Natural killer cell (primary cell): Measurements from ENCODE around the gene EXOC6B. TPM values are rescaled to one million over a fixed set of nuclear protein-coding genes. Genes with fewer than 3 reads are reported as not detected.

Source experiments
- ATAC-seq, 3 donors: fragments of 150-1000 bp in 2 of 3; fragments of 200-7000 bp in 1 of 3; cut with Tn5 transposase; 1 replicate in 1 of 3; 2 replicates in 2 of 3; pipeline ENCODE4 v1.10.0; 2021; ENCODE audit warnings: mild to moderate bottlenecking in 2 of 3, moderate library complexity in 2 of 3
- DNase-seq, 2 donors: peaks; one replicate each; pipeline versions ENCODE4 v3.0.0 to v3.0.0-alpha.2; 2013 to 2021; ENCODE audit warnings: mixed read lengths in 1 of 2
- H3K27ac ChIP-seq: one replicate; pipeline ENCODE4 v1.5.1; 2013; ENCODE audit warnings: mild to moderate bottlenecking, low read length
- H3K27me3 ChIP-seq: one replicate; pipeline ENCODE4 v1.6.1; 2013; ENCODE audit warnings: low read length; ENCODE audit not compliant: control insufficient read depth, insufficient read depth
- H3K36me3 ChIP-seq: one replicate; pipeline ENCODE4 v1.6.1; 2013; ENCODE audit warnings: low read length; ENCODE audit not compliant: control insufficient read depth, insufficient read depth
- H3K4me1 ChIP-seq: one replicate; pipeline ENCODE4 v1.6.1; 2013; ENCODE audit warnings: low read length; ENCODE audit not compliant: control insufficient read depth, insufficient read depth
- H3K4me3 ChIP-seq: one replicate; pipeline ENCODE4 v1.5.1; 2013; ENCODE audit warnings: low read length
- H3K9me3 ChIP-seq: one replicate; pipeline ENCODE4 v1.6.1; 2013; ENCODE audit warnings: low read length; ENCODE audit not compliant: control insufficient read depth, insufficient read depth
- H3K27ac Mint-ChIP-seq, 2 donors: one replicate each; pipeline ENCODE4 v1.8.0; 2022; ENCODE audit warnings: mild to moderate bottlenecking in 2 of 2, mixed read lengths in 2 of 2, moderate library complexity in 1 of 2
- H3K27me3 Mint-ChIP-seq, 2 donors: one replicate each; pipeline ENCODE4 v1.8.0; 2022; ENCODE audit warnings: low read depth in 2 of 2, mixed read lengths in 2 of 2
- H3K36me3 Mint-ChIP-seq: one replicate; pipeline ENCODE4 v1.8.0; 2022; ENCODE audit warnings: mixed read lengths
- H3K4me1 Mint-ChIP-seq, 2 donors: one replicate each; pipeline ENCODE4 v1.8.0; 2022; ENCODE audit warnings: mixed read lengths in 2 of 2
- H3K4me3 Mint-ChIP-seq: one replicate; pipeline ENCODE4 v1.8.0; 2022; ENCODE audit warnings: mild to moderate bottlenecking, moderate library complexity, mixed read lengths
- H3K9me3 Mint-ChIP-seq, 2 donors: one replicate each; pipeline ENCODE4 v1.8.0; 2022; ENCODE audit warnings: mixed read lengths in 2 of 2
- WGBS: methylation state at CpG from one replicate; pipeline ENCODE4 v1.1.7; 2013; ENCODE audit warnings: missing lambda C conversion rate; ENCODE audit not compliant: insufficient coverage; 5-methylcytosine and 5-hydroxymethylcytosine counted together
- intact Hi-C: fragments of 100-400 bp; cut with micrococcal nuclease; formaldehyde crosslinking; loops from one replicate; pipeline ENCODE4 v1.14.2; 2022
- total RNA-seq, 4 donors: library from RNA; stranded (reverse); fragments of 120-200 nt in 1 of 4; gene quantifications; one replicate each; pipeline versions ENCODE4 v1.2.3 to v1.2.4, GENCODE V29; 2013 to 2022
- TF ChIP-seq, protein P1 (sequence below): fragments of 200-600 bp; IDR thresholded peaks from one replicate; pipeline ENCODE4 v1.8.0; 2022; ENCODE audit warnings: antibody characterized with exemption

EXOC6B gene
- total RNA-seq, 3 donors from 2014 or later (not counting 1 experiment from before 2014, with no cell fraction given), result 16.6 to 17.2 (median 17.1) TPM

DNA sequence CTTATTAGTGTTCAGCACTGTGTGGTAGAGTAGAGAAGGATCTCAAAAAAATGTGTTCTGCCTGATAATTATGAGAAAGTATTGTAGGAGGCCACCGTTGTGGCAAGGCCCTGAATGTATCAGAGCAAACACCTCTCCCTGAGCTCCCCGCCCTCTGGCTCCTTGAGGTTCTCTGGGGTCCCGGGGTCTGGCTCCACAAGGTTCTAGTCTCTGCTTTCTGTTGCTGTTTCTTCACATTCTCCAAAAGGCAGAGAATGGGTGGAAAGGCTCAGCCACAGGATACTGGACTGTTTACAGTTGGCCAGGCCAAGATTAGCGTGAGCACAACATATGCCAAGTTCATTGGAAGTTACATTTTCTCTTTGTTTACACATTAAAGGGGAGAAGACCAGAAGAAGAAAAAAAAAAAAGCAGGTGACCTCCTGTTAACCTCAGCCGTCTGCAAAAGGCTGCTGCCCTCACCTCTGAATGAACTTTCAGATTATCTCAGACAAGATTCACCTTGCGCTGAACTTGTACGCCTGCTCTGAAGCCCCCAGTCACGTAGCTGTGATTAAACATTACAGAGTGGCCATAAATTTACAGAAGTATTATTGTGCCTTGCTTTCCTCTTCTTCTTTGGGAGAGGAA is 621.6 kb downstream of the EXOC6B start:
- intact Hi-C loops, result no loop called here
- Histone ChIP-seq H3K36me3 (no peaks in the 10 kb centered on the region), H3K27me3 (no peaks in the 10 kb centered on the region), H3K9me3 (no peaks in the 10 kb centered on the region), H3K27ac (no peak overlapping the region), H3K4me1 (no peaks in the 10 kb centered on the region), H3K4me3 (no peak overlapping the region)
- H3K27me3 Mint-ChIP-seq, result no peaks in the 10 kb centered on the region
- peaks cover 0 to 7% of the 10 kb centered on the region in 2 donors for H3K4me1 Mint-ChIP-seq
- no peak for ATAC-seq
- 46% methylated on average over 8 of the region's 8 CpGs for WGBS
- TF ChIP-seq, protein P1, sequence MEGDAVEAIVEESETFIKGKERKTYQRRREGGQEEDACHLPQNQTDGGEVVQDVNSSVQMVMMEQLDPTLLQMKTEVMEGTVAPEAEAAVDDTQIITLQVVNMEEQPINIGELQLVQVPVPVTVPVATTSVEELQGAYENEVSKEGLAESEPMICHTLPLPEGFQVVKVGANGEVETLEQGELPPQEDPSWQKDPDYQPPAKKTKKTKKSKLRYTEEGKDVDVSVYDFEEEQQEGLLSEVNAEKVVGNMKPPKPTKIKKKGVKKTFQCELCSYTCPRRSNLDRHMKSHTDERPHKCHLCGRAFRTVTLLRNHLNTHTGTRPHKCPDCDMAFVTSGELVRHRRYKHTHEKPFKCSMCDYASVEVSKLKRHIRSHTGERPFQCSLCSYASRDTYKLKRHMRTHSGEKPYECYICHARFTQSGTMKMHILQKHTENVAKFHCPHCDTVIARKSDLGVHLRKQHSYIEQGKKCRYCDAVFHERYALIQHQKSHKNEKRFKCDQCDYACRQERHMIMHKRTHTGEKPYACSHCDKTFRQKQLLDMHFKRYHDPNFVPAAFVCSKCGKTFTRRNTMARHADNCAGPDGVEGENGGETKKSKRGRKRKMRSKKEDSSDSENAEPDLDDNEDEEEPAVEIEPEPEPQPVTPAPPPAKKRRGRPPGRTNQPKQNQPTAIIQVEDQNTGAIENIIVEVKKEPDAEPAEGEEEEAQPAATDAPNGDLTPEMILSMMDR, result no peak
- H3K36me3 Mint-ChIP-seq, result no peaks in the 10 kb centered on the region
- no peak for DNase-seq
- H3K27ac Mint-ChIP-seq, result no peak overlapping the region
- no peaks in the 10 kb centered on the region for H3K9me3 Mint-ChIP-seq
- H3K4me3 Mint-ChIP-seq, result no peak overlapping the region

- Histone ChIP-seq H3K4me1 (no peaks in the 10 kb centered on the region), H3K27ac (no peak overlapping the region), H3K4me3 (no peak overlapping the region), H3K36me3 (no peaks in the 10 kb centered on the region), H3K9me3 (no peaks in the 10 kb centered on the region), H3K27me3 (no peaks in the 10 kb centered on the region)
- no peak for DNase-seq
- no peak for ATAC-seq
- TF ChIP-seq, protein P1, result no peak
- intact Hi-C loops, result no loop called here
- Mint-ChIP-seq H3K27ac (no peak overlapping the region), H3K4me3 (no peak overlapping the region), H3K27me3 (no peaks in the 10 kb centered on the region), H3K9me3 (no peaks in the 10 kb centered on the region), H3K36me3 (no peaks in the 10 kb centered on the region), H3K4me1 (peaks cover 5 to 6% of the 10 kb centered on the region in 2 donors)
- 48% methylated on average over 2 of the region's 2 CpGs for WGBS
Observed at GRCh38 chr2:72198532-72199241, 627.1 kb downstream of the EXOC6B start.

- Histone ChIP-seq H3K4me1 (no peaks in the 10 kb centered on the region), H3K27ac (no peak overlapping the region), H3K36me3 (no peaks in the 10 kb centered on the region), H3K9me3 (no peaks in the 10 kb centered on the region), H3K4me3 (no peak overlapping the region), H3K27me3 (no peaks in the 10 kb centered on the region)
- DNase-seq, result no peak
- TF ChIP-seq, protein P1, result no peak
- Mint-ChIP-seq H3K27ac (no peak overlapping the region), H3K4me3 (no peak overlapping the region), H3K4me1 (peaks cover 2% of the 10 kb centered on the region in 2 donors), H3K36me3 (no peaks in the 10 kb centered on the region), H3K9me3 (peaks cover 0 to 2% of the 10 kb centered on the region in 2 donors), H3K27me3 (no peaks in the 10 kb centered on the region)
- intact Hi-C loops, result no loop called here
- ATAC-seq, result no peak
Observed at GRCh38 chr2:72193723-72194122, 632.1 kb downstream of the EXOC6B start.
